ENCODE measurements around the gene MAP3K3.
"Not testable (repeated sequence)": the region's sequence is repeated elsewhere in the genome, so short reads cannot be mapped to it uniquely, and the experiment has no call there.

Gene MAP3K3

GRCh38 chr17:63709110-63709509 lies 86.9 kb downstream of the MAP3K3 start:
- DNase-seq: no peak

GRCh38 chr17:63714550-63715277 lies 92.5 kb downstream of the MAP3K3 start:
- DNase-seq: no peak

- no peak for DNase-seq
Measured at GRCh38 chr17:63716426-63716825, 94.2 kb downstream of the MAP3K3 start.

GRCh38 chr17:63718988-63719387 lies 96.8 kb downstream of the MAP3K3 start:
- no peak for DNase-seq

GRCh38 chr17:63720194-63720593 lies 98.0 kb downstream of the MAP3K3 start:
- DNase-seq: not testable (repeated sequence)

- no peak for DNase-seq
Measured at GRCh38 chr17:63722403-63722802, 100.2 kb downstream of the MAP3K3 start.

- DNase-seq: peak in 2 of 3 donors; percentile 31 to 34
Measured at GRCh38 chr17:63735691-63736090, 113.5 kb downstream of the MAP3K3 start.

GRCh38 chr17:63740464-63741142 lies 118.4 kb downstream of the MAP3K3 start:
- no peak for DNase-seq

- DNase-seq: peak in 1 of 3 donors; percentile 67
Measured at GRCh38 chr17:63741143-63741407, 118.9 kb downstream of the MAP3K3 start.

GRCh38 chr17:63741408-63742173 lies 119.4 kb downstream of the MAP3K3 start, which contains the start of gene STRADA:
Gene STRADA (minus strand): TSS chr17:63741799. CDS start chr17:63728369, 13,430 bp downstream.
- peak; percentile 98 to 99 (median 98) for DNase-seq
